OCI-LY3 (cell line): Measurements from ENCODE around the gene PCYT2.
"Not testable (repeated sequence)": the region's sequence is repeated elsewhere in the genome, so short reads cannot be mapped to it uniquely, and the experiment has no call there.

Source experiments
- H2AFZ ChIP-seq: fragments of 200-600, 300-600 bp; shearing (Covaris generic); 2 replicates; pipeline ENCODE4 v1.6.0; 2014; ENCODE audit warnings: antibody characterized with exemption, low read depth, low read length
- H3K27ac ChIP-seq: fragments of 200-600, 300-600 bp; sonication (generic); 2 replicates; pipeline ENCODE4 v1.5.1; 2014; ENCODE audit warnings: mild to moderate bottlenecking, low read length, moderate library complexity, mixed read lengths
- H3K27me3 ChIP-seq: fragments of 200-600, 300-600 bp; sonication (generic); 2 replicates; pipeline ENCODE4 v1.6.1; 2014; ENCODE audit warnings: low read depth, low read length, mixed read lengths
- H3K36me3 ChIP-seq: fragments of 200-600, 300-600 bp; sonication (generic); replicated peaks from 2 replicates; pipeline ENCODE3; 2014; ENCODE audit warnings: low read depth, low read length, mixed read lengths
- H3K4me1 ChIP-seq: fragments of 300-600, 200-600 bp; sonication (generic); 2 replicates; pipeline ENCODE4 v1.6.1; 2014; ENCODE audit warnings: low read length, mixed read lengths
- H3K4me2 ChIP-seq: fragments of 200-600, 300-600 bp; sonication (generic); 2 replicates; pipeline ENCODE4 v1.6.1; 2014; ENCODE audit warnings: low read length, mixed read lengths
- H3K4me3 ChIP-seq: fragments of 300-600, 200-600 bp; sonication (generic); 2 replicates; pipeline ENCODE4 v1.5.1; 2014; ENCODE audit warnings: antibody characterized with exemption, mild to moderate bottlenecking, low read length, moderate library complexity
- H3K79me2 ChIP-seq: fragments of 300-600, 200-600 bp; shearing (Covaris generic); 2 replicates; pipeline ENCODE4 v1.6.1; 2014; ENCODE audit warnings: mild to moderate bottlenecking, low read length, mixed read lengths
- H3K9ac ChIP-seq: fragments of 300-600, 200-600 bp; shearing (Covaris generic); 2 replicates; pipeline ENCODE4 v1.6.0; 2014; ENCODE audit warnings: mild to moderate bottlenecking, low read length, moderate library complexity
- H3K9me3 ChIP-seq: fragments of 200-600, 300-600 bp; shearing (Covaris generic); 2 replicates; pipeline ENCODE4 v1.6.1; 2014; ENCODE audit warnings: low read length, mixed read lengths; ENCODE audit not compliant: insufficient read depth
- H4K20me1 ChIP-seq: fragments of 200-600, 300-600 bp; sonication (generic); 2 replicates; pipeline ENCODE4 v1.6.1; 2016; ENCODE audit warnings: low read length, mixed read lengths; ENCODE audit not compliant: insufficient read depth
- CTCF ChIP-seq: fragments of 200-600, 300-600 bp; sonication (generic); IDR thresholded peaks from 2 replicates; pipeline ENCODE4 v1.5.1; 2014; ENCODE audit warnings: antibody characterized with exemption, low read length, low read depth
- EZH2phosphoT487 ChIP-seq: fragments of 200-600 bp; shearing (Covaris generic); IDR thresholded peaks from 2 replicates; pipeline ENCODE4 v1.6.1; 2018; ENCODE audit warnings: antibody characterized with exemption, mixed run types, low read depth

The PCYT2 gene

GRCh38 chr17:81918832-81919545 lies 7.8 kb upstream of the PCYT2 start:
- Histone ChIP-seq H3K9me3 (no peaks in the 10 kb centered on the region), H2AFZ (no peak overlapping the region), H3K27me3 (no peaks in the 10 kb centered on the region), H3K36me3 (peaks cover 21% of the 10 kb centered on the region), H3K4me3 (no peak overlapping the region), H3K79me2 (peaks cover 60% of the 10 kb centered on the region), H4K20me1 (peaks cover 12% of the 10 kb centered on the region), H3K4me1 (peaks cover 10% of the 10 kb centered on the region), H3K9ac (no peak overlapping the region), H3K4me2 (no peak overlapping the region), H3K27ac (no peak overlapping the region)
- TF ChIP-seq CTCF, result no peak
- no peak for TF ChIP-seq EZH2phosphoT487

GRCh38 chr17:81918333-81918669 lies 7.1 kb upstream of the PCYT2 start:
- H2AFZ ChIP-seq, H3K27ac ChIP-seq, H3K9ac ChIP-seq, H3K9me3 ChIP-seq, H4K20me1 ChIP-seq, H3K27me3 ChIP-seq: not testable (repeated sequence)
- peaks cover 10% of the 10 kb centered on the region for H3K4me1 ChIP-seq
- H3K36me3 ChIP-seq, result peaks cover 21% of the 10 kb centered on the region
- peaks cover 53% of the 10 kb centered on the region for H3K79me2 ChIP-seq
- peak overlapping the region; percentile 82 for H3K4me3 ChIP-seq
- H3K4me2 ChIP-seq, result peak overlapping the region; percentile 71

- Histone ChIP-seq H3K36me3 (peaks cover 21% of the 10 kb centered on the region), H3K4me2 (peak within 1 kb of the TSS; percentile 99), H3K9ac (peak within 1 kb of the TSS; percentile 72), H3K4me3 (peak within 1 kb of the TSS; percentile 82), H4K20me1 (peaks cover 6% of the 10 kb centered on the region; the same call in 1 of the 2 replicates), H3K27me3 (no peaks in the 10 kb centered on the region), H2AFZ (no peak within 1 kb of the TSS), H3K4me1 (peaks cover 10% of the 10 kb centered on the region), H3K9me3 (no peaks in the 10 kb centered on the region), H3K79me2 (peaks cover 49% of the 10 kb centered on the region), H3K27ac (no peak within 1 kb of the TSS)
- no peak for TF ChIP-seq EZH2phosphoT487
- no peak for TF ChIP-seq CTCF
Measured at GRCh38 chr17:81917565-81918332, 6.5 kb upstream of the PCYT2 start, which contains the start of gene SIRT7. SIRT7 (minus strand) TSS chr17:81918176; CDS start chr17:81918131, 45 bp downstream.

- Histone ChIP-seq H3K4me2 (peak overlapping the region; percentile 99), H4K20me1 (peaks cover 10% of the 10 kb centered on the region; the same call in 1 of the 2 replicates), H3K9me3 (no peaks in the 10 kb centered on the region), H3K9ac (peak overlapping the region; percentile 72; the same call in 1 of the 2 replicates), H3K27ac (no peak overlapping the region), H3K36me3 (peaks cover 25% of the 10 kb centered on the region), H3K27me3 (no peaks in the 10 kb centered on the region), H3K4me1 (peaks cover 10% of the 10 kb centered on the region), H2AFZ (no peak overlapping the region), H3K4me3 (peak overlapping the region; percentile 82), H3K79me2 (peaks cover 38% of the 10 kb centered on the region)
- TF ChIP-seq EZH2phosphoT487, result no peak
- TF ChIP-seq CTCF, result no peak
Measured at GRCh38 chr17:81916234-81917001, 5.2 kb upstream of the PCYT2 start.
